Duodenal mucosa (tissue), 2 donors: Measurements from ENCODE around the gene HIBADH.

Experiments
- H3K27ac ChIP-seq: one replicate; pipeline ENCODE4 v1.7.0; 2013; ENCODE audit warnings: low read depth, low read length
- H3K27me3 ChIP-seq, 2 donors: one replicate each; pipeline ENCODE4 v1.7.0; 2013; ENCODE audit warnings: low read length in 2 of 2, control low read depth in 1 of 2; ENCODE audit not compliant: insufficient read depth in 2 of 2, control insufficient read depth in 1 of 2
- H3K36me3 ChIP-seq, 2 donors: one replicate each; pipeline ENCODE4 v1.7.0; 2013; ENCODE audit warnings: low read length in 2 of 2, control low read depth in 1 of 2; ENCODE audit not compliant: insufficient read depth in 2 of 2, control insufficient read depth in 1 of 2
- H3K4me1 ChIP-seq, 2 donors: one replicate each; pipeline ENCODE4 v1.7.0; 2013; ENCODE audit warnings: low read length in 2 of 2, control low read depth in 1 of 2; ENCODE audit not compliant: insufficient read depth in 2 of 2, control insufficient read depth in 1 of 2
- H3K4me3 ChIP-seq, 2 donors: one replicate each; pipeline ENCODE4 v1.7.0; 2013; ENCODE audit warnings: low read length in 2 of 2, low read depth in 1 of 2
- H3K9ac ChIP-seq, 2 donors: one replicate each; pipeline ENCODE4 v1.7.0; 2013; ENCODE audit warnings: low read length in 2 of 2, low read depth in 1 of 2
- H3K9me3 ChIP-seq, 2 donors: one replicate each; pipeline ENCODE4 v1.7.0; 2013; ENCODE audit warnings: low read length in 2 of 2, control low read depth in 1 of 2; ENCODE audit not compliant: control insufficient read depth in 1 of 2

The HIBADH gene

GRCh38 chr7:27697861-27698430 is 35.3 kb upstream of the HIBADH start:
- Histone ChIP-seq H3K9ac (no peak overlapping the region), H3K4me3 (no peak overlapping the region), H3K4me1 (peaks cover 3 to 9% of the 10 kb centered on the region in 2 donors), H3K27me3 (no peaks in the 10 kb centered on the region), H3K27ac (no peak overlapping the region), H3K9me3 (no peaks in the 10 kb centered on the region), H3K36me3 (no peaks in the 10 kb centered on the region)

DNA sequence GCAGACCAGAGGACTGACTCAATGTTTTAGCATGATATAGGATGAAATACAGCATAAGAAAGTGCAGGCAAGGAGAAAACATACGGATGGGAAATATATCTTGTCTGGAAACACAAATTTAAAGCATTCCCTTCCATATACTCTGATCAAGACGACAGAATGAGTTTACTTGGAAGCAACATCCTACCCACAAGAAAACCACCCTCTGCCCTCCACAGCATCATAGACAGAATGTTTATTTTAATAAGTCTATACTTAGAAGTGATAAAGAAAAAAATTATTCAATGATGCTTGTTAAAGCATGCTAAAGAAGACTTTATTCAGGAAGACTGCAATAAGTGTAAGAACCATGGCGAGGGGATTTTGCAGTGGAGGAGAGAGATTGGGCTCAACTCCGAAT is 32.4 kb upstream of the HIBADH start:
- H3K27ac ChIP-seq: no peak overlapping the region
- H3K4me3 ChIP-seq: no peak overlapping the region
- H3K27me3 ChIP-seq: no peaks in the 10 kb centered on the region
- H3K9me3 ChIP-seq: no peaks in the 10 kb centered on the region
- no peaks in the 10 kb centered on the region for H3K36me3 ChIP-seq
- H3K4me1 ChIP-seq: peaks cover 3 to 9% of the 10 kb centered on the region in 2 donors
- no peak overlapping the region for H3K9ac ChIP-seq

GRCh38 chr7:27693794-27694193 is 31.1 kb upstream of the HIBADH start:
- H3K9me3 ChIP-seq: no peaks in the 10 kb centered on the region
- no peak overlapping the region for H3K27ac ChIP-seq
- H3K4me3 ChIP-seq: no peak overlapping the region
- no peaks in the 10 kb centered on the region for H3K36me3 ChIP-seq
- H3K9ac ChIP-seq: no peak overlapping the region
- no peaks in the 10 kb centered on the region for H3K27me3 ChIP-seq
- H3K4me1 ChIP-seq: peaks cover 3 to 9% of the 10 kb centered on the region in 2 donors

DNA sequence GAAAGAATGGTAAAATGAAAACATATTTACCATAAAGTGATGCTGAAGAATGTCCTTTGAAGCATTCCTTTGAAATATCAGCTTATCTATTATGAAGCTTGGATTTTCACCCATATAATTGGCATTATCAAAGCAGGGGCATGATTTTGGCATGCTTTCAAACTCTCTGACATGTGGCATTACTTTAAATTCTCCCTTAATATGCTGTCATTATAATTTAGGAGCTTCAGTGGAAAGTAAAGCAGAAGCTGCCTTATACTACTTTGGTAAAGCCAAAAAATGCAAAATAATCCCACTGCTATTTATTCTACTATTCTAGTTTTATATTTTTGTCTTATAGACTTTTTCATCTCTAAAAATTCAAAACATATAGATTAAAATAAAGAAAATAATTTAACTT is 28.0 kb upstream of the HIBADH start:
- H3K9me3 ChIP-seq: no peaks in the 10 kb centered on the region
- H3K9ac ChIP-seq: no peak overlapping the region
- no peaks in the 10 kb centered on the region for H3K27me3 ChIP-seq
- H3K36me3 ChIP-seq: no peaks in the 10 kb centered on the region
- no peak overlapping the region for H3K4me3 ChIP-seq
- no peaks in the 10 kb centered on the region for H3K4me1 ChIP-seq
- H3K27ac ChIP-seq: no peak overlapping the region

GRCh38 chr7:27689591-27690164 is 27.0 kb upstream of the HIBADH start:
- H3K36me3 ChIP-seq: no peaks in the 10 kb centered on the region
- no peak overlapping the region for H3K27ac ChIP-seq
- no peaks in the 10 kb centered on the region for H3K27me3 ChIP-seq
- H3K4me3 ChIP-seq: no peak overlapping the region
- H3K9me3 ChIP-seq: no peaks in the 10 kb centered on the region
- no peaks in the 10 kb centered on the region for H3K4me1 ChIP-seq
- H3K9ac ChIP-seq: no peak overlapping the region

DNA sequence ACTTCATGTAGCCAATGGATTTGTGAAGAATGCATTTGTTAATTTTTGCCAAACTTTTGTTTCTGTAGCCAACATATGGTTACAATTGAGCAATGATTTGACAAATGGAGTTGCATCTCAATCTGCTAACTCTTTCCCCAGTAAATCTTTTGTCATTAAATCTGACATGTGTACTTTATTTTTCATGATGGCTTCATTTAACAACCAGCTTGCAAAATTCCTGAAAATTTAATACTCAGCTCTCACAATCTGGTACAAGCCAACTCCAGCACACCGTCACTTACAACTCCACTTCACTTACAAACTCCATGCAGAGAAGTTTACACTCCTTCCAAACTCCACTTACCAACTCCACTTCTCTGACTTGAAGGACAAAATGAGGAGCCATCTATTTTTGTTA is 26.5 kb upstream of the HIBADH start:
- H3K4me3 ChIP-seq: no peak overlapping the region
- no peaks in the 10 kb centered on the region for H3K27me3 ChIP-seq
- H3K36me3 ChIP-seq: no peaks in the 10 kb centered on the region
- no peak overlapping the region for H3K27ac ChIP-seq
- H3K9me3 ChIP-seq: no peaks in the 10 kb centered on the region
- no peaks in the 10 kb centered on the region for H3K4me1 ChIP-seq
- H3K9ac ChIP-seq: no peak overlapping the region

GRCh38 chr7:27688646-27689045 is 26.0 kb upstream of the HIBADH start:
- no peaks in the 10 kb centered on the region for H3K36me3 ChIP-seq
- H3K9ac ChIP-seq: no peak overlapping the region
- no peak overlapping the region for H3K4me3 ChIP-seq
- H3K9me3 ChIP-seq: no peaks in the 10 kb centered on the region
- H3K27ac ChIP-seq: no peak overlapping the region
- H3K27me3 ChIP-seq: no peaks in the 10 kb centered on the region
- H3K4me1 ChIP-seq: no peaks in the 10 kb centered on the region

- H3K36me3 ChIP-seq: no peaks in the 10 kb centered on the region
- H3K4me1 ChIP-seq: no peaks in the 10 kb centered on the region
- H3K27ac ChIP-seq: no peak overlapping the region
- H3K4me3 ChIP-seq: no peak overlapping the region
- H3K9me3 ChIP-seq: no peaks in the 10 kb centered on the region
- H3K9ac ChIP-seq: no peak overlapping the region
- H3K27me3 ChIP-seq: no peaks in the 10 kb centered on the region
These were observed 25.4 kb upstream of the HIBADH start for GRCh38 chr7:27688056-27688455.

DNA sequence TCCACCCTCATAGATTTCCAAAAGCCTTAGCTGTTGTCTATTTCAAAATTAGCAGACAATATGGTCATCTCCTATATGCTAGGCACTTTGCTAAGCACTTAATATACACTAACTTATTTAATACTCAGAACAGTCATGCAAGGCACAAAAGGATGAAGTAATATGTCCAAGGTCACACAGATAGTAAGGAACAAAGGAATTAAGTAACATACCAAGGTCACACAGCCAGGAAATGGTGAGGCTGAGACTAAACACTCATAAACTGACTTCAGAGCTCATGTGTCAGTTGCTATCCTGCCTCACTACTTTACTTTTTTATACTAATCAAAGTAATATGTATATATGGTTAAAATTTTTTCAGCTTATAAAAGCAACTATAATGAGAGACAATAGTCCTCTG is 23.6 kb upstream of the HIBADH start:
- H3K27me3 ChIP-seq: no peaks in the 10 kb centered on the region
- no peaks in the 10 kb centered on the region for H3K4me1 ChIP-seq
- no peak overlapping the region for H3K27ac ChIP-seq

GRCh38 chr7:27685893-27686292 is 23.2 kb upstream of the HIBADH start:
- Histone ChIP-seq H3K9ac (no peak overlapping the region), H3K27me3 (no peaks in the 10 kb centered on the region), H3K36me3 (no peaks in the 10 kb centered on the region)

More for the DNA sequence above, 23.6 kb upstream of the HIBADH start:
- Histone ChIP-seq H3K9ac (no peak overlapping the region), H3K4me3 (no peak overlapping the region), H3K36me3 (no peaks in the 10 kb centered on the region), H3K9me3 (no peaks in the 10 kb centered on the region)

More at GRCh38 chr7:27685893-27686292, 23.2 kb upstream of the HIBADH start:
- no peaks in the 10 kb centered on the region for H3K9me3 ChIP-seq
- H3K27ac ChIP-seq: no peak overlapping the region
- H3K4me3 ChIP-seq: no peak overlapping the region
- no peaks in the 10 kb centered on the region for H3K4me1 ChIP-seq
